GM19193 (cell line): ENCODE measurements around the gene CYP11A1.
A peak's percentile ranks its signal among the peaks of the same experiment; 100 is the strongest.

Experiments used
- POLR2A ChIP-seq: IDR thresholded peaks from 4 replicates; pipeline ENCODE4 v1.6.1; 2011; ENCODE audit not compliant: insufficient read depth, insufficient read length; ENCODE audit errors: extremely low read depth

Gene CYP11A1

GRCh38 chr15:74384881-74385643 is 17.6 kb upstream of the CYP11A1 start:
- peak; percentile 79 for TF ChIP-seq POLR2A

GRCh38 chr15:74384566-74384880 is 17.1 kb upstream of the CYP11A1 start:
- no peak for TF ChIP-seq POLR2A

- no peak for TF ChIP-seq POLR2A
These were observed 16.5 kb upstream of the CYP11A1 start for GRCh38 chr15:74383695-74384565.

- no peak for TF ChIP-seq POLR2A
These were observed 15.8 kb upstream of the CYP11A1 start for GRCh38 chr15:74383286-74383685.

GRCh38 chr15:74382004-74382816 is 14.8 kb upstream of the CYP11A1 start:
- no peak for TF ChIP-seq POLR2A

GRCh38 chr15:74381481-74381880 is 14.0 kb upstream of the CYP11A1 start:
- no peak for TF ChIP-seq POLR2A

- no peak for TF ChIP-seq POLR2A
These were observed 13.7 kb upstream of the CYP11A1 start for GRCh38 chr15:74381190-74381453.

- no peak for TF ChIP-seq POLR2A
These were observed 13.1 kb upstream of the CYP11A1 start for GRCh38 chr15:74380361-74381189.

GRCh38 chr15:74378848-74379247 is 11.4 kb upstream of the CYP11A1 start:
- TF ChIP-seq POLR2A: no peak

GRCh38 chr15:74377831-74378766 is 10.7 kb upstream of the CYP11A1 start:
- TF ChIP-seq POLR2A: no peak

GRCh38 chr15:74376825-74377581 is 9.6 kb upstream of the CYP11A1 start:
- no peak for TF ChIP-seq POLR2A

- no peak for TF ChIP-seq POLR2A
These were observed 8.8 kb upstream of the CYP11A1 start for GRCh38 chr15:74376226-74376625.

- no peak for TF ChIP-seq POLR2A
These were observed 7.9 kb upstream of the CYP11A1 start for GRCh38 chr15:74375303-74375693.

- TF ChIP-seq POLR2A: no peak
These were observed 7.3 kb upstream of the CYP11A1 start for GRCh38 chr15:74374648-74375302.
